Measurements from ENCODE around the gene FILIP1L.

DNA sequence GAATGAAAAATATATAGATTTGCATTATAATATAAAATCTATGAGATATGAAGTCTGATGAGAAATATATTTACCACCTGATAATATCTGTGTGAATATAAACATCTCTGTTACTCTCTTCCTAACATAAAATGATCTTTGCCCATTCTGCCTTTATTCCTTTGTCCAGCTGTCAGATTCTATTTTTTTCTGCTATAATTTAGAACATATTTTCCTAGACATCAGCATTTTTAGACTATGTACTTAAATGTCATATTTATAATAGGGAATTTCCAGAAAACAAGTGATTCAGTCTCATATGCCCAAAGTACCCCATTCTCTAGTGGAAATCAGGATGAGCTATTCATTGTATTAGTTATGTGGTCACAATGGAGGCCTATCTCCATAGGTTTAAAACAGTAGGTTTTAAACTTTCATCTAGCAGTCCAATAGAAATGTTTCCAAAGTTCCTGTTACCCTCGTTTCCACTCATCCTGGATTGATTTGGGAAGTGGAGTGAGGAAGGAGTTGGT, 83.3 kb downstream of the FILIP1L start:
- TF ChIP-seq, protein P1, sequence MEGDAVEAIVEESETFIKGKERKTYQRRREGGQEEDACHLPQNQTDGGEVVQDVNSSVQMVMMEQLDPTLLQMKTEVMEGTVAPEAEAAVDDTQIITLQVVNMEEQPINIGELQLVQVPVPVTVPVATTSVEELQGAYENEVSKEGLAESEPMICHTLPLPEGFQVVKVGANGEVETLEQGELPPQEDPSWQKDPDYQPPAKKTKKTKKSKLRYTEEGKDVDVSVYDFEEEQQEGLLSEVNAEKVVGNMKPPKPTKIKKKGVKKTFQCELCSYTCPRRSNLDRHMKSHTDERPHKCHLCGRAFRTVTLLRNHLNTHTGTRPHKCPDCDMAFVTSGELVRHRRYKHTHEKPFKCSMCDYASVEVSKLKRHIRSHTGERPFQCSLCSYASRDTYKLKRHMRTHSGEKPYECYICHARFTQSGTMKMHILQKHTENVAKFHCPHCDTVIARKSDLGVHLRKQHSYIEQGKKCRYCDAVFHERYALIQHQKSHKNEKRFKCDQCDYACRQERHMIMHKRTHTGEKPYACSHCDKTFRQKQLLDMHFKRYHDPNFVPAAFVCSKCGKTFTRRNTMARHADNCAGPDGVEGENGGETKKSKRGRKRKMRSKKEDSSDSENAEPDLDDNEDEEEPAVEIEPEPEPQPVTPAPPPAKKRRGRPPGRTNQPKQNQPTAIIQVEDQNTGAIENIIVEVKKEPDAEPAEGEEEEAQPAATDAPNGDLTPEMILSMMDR (conservative IDR thresholded peaks at IDR 0.05; ENCODE audit: low read depth, low read length): no peak
- TF ChIP-seq FOS (IDR thresholded peaks at IDR 0.05; ENCODE audit: low read depth, low read length): no peak
- no peak for TF ChIP-seq BHLHE40 (IDR thresholded peaks at IDR 0.05; ENCODE audit: low read depth, low read length)
- no peak for TF ChIP-seq MAZ (IDR thresholded peaks at IDR 0.05; ENCODE audit: borderline replicate concordance, low read depth, low read length)
- no peak for TF ChIP-seq POLR2A (IDR thresholded peaks at IDR 0.05; ENCODE audit: low read depth, low read length)
- no peak for TF ChIP-seq RFX5 (IDR thresholded peaks at IDR 0.05; ENCODE audit: low read depth, low read length)
- TF ChIP-seq NFE2L2 (IDR thresholded peaks at IDR 0.05; ENCODE audit: low read depth, low read length): no peak
- TF ChIP-seq RAD21 (IDR thresholded peaks at IDR 0.05; ENCODE audit: low read length): no peak
- no peak for TF ChIP-seq CHD1 (IDR thresholded peaks at IDR 0.05; ENCODE audit: low read depth, low read length)
- TF ChIP-seq CEBPB (IDR thresholded peaks at IDR 0.05; ENCODE audit: low read depth, low read length): no peak
- TF ChIP-seq ELK1 (IDR thresholded peaks at IDR 0.05; ENCODE audit: borderline replicate concordance, low read depth, low read length): no peak
- TF ChIP-seq, protein P2, sequence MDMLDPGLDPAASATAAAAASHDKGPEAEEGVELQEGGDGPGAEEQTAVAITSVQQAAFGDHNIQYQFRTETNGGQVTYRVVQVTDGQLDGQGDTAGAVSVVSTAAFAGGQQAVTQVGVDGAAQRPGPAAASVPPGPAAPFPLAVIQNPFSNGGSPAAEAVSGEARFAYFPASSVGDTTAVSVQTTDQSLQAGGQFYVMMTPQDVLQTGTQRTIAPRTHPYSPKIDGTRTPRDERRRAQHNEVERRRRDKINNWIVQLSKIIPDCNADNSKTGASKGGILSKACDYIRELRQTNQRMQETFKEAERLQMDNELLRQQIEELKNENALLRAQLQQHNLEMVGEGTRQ (IDR thresholded peaks at IDR 0.05; ENCODE audit: low read depth, low read length): no peak

Measured in IMR-90 (cell line).